ENCODE measurements around the gene WDR33.

DNA sequence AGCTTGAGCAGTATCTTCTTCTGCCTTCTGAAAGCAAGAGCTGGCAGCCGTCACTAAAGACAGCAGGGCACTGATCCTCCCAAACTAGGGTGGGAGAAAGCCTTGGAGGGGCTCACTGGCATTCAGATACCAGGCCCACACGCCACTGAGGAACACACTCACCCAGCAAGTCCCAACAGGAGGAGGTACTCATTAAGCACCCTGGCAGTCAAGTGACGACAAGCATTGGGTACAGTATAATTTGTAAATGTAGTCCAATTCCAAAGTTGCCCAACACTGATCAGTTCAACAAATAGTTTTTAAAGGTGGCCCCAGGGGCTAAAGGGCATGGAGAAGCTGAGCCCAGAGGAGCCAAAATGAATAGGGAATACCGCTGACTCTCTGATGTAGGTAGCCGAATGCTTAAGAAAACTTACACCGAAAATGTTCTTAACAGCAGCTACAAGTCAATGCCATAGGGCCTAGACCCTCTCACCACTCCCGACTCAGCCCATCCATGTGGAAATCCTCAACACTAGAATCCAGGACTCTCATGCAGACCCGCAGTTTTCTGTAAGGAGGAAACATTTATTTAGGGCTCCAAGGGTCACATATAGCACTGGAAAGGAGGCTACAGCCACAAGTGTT is 145.6 kb downstream of the WDR33 start:
- TF ChIP-seq, protein P1, sequence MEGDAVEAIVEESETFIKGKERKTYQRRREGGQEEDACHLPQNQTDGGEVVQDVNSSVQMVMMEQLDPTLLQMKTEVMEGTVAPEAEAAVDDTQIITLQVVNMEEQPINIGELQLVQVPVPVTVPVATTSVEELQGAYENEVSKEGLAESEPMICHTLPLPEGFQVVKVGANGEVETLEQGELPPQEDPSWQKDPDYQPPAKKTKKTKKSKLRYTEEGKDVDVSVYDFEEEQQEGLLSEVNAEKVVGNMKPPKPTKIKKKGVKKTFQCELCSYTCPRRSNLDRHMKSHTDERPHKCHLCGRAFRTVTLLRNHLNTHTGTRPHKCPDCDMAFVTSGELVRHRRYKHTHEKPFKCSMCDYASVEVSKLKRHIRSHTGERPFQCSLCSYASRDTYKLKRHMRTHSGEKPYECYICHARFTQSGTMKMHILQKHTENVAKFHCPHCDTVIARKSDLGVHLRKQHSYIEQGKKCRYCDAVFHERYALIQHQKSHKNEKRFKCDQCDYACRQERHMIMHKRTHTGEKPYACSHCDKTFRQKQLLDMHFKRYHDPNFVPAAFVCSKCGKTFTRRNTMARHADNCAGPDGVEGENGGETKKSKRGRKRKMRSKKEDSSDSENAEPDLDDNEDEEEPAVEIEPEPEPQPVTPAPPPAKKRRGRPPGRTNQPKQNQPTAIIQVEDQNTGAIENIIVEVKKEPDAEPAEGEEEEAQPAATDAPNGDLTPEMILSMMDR (IDR thresholded peaks at IDR 0.05): no peak
- TF ChIP-seq POLR2A (IDR thresholded peaks at IDR 0.05): no peak
